ENCODE data around the gene ZNF316. TPM values are rescaled to one million over a fixed set of nuclear protein-coding genes. Genes with fewer than 3 reads are reported as not detected.
A peak's percentile ranks its signal among the peaks of the same experiment; 100 is the strongest.

The ZNF316 gene
- total RNA-seq, 5 donors from 2014 or later (not counting 1 experiment from before 2014, with no cell fraction given): 51.4 to 69.9 (median 63.4) TPM

DNA sequence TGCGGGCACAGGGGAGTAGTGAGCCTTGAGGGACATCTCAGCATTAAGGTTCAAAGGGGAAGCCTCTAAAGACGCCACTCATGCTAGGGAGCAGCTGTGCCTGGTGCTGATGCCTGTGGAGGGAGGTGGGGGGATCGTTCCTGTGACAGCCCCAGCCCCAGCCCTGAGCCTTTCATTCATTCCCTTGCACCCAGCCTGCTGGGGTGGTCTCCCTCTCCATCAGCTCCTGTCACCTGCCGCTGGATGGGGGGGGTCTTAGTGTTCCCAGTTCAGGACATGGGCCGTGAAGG lies 11.6 kb downstream of the ZNF316 start:
- Mint-ChIP-seq H3K27me3 (no peaks in the 10 kb centered on the region), H3K27ac (no peak overlapping the region), H3K9me3 (peaks cover 0 to 2% (median 0%) of the 10 kb centered on the region in 3 donors), H3K4me1 (no peaks in the 10 kb centered on the region), H3K36me3 (peaks cover 52% of the 10 kb centered on the region), H3K4me3 (no peak overlapping the region)
- Histone ChIP-seq H3K27me3 (replicated peaks in 1 of 2; ENCODE audit: control insufficient read depth in 2 of 2, extremely low read depth in 1 of 2, insufficient read depth in 2 of 2, low read length in 1 of 2) (no peaks in the 10 kb centered on the region), H3K4me1 (ENCODE audit: control insufficient read depth in 1 of 2, extremely low read depth in 1 of 2, insufficient read depth in 2 of 2, low read length in 2 of 2) (no peaks in the 10 kb centered on the region), H3K27ac (ENCODE audit: low read length) (no peak overlapping the region), H3K9me3 (no peaks in the 10 kb centered on the region), H3K4me3 (ENCODE audit: control insufficient read depth in 1 of 2, extremely low read depth in 1 of 2, low read length in 1 of 2) (no peak overlapping the region), H3K36me3 (ENCODE audit: control insufficient read depth in 2 of 2, extremely low read depth in 1 of 2, insufficient read depth in 1 of 2, low read length in 1 of 2) (peaks cover 67 to 69% of the 10 kb centered on the region in 2 donors)
- ChIA-PET CTCF (no interaction called here), POLR2A (no interaction called here)
- no peak for ATAC-seq (replicated peaks in 1 of 4)
- 100% methylated on average over 2 of the region's 5 CpGs for WGBS (ENCODE audit: insufficient coverage)
- DNase-seq: no peak

DNA sequence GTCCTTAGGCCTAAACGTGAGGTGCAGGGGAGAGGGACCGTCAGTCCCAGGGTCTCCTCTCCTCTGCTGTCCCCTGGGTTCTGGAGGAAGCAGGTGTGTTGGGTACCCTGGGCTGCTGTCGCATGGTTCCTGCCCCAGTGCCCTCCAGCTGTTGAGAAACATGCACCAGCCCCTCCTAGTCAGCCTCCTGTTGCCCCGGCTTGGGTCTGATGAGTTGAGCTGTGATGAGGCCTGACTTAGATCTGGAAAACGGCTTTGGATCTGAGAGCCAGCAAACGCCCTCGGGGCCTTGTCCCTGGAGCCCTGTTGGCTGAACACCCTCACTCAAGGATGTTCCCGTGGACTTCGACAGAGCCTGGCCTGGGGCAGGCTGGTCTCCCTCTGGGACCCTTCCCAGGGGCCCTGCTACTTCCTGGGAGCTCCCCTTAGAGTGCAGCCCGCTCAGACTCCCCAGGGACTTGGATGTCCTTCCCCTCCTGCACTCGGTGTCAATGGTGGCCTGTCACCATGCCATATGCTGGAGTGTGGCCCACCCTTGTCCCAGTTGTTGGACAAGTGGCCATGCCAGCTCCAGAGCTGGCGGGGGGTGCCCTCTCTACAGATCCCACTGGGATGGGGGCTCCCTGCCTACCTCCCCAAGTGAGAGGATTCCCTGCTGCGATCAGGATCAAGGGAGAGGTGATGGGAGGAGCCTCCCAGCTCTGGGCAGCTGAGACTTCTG lies 12.3 kb downstream of the ZNF316 start:
- 96% methylated on average over 10 of the region's 13 CpGs for WGBS (ENCODE audit: insufficient coverage)
- DNase-seq (no peak), ATAC-seq (replicated peaks in 1 of 4) (no peak)
- Mint-ChIP-seq H3K27ac (no peak overlapping the region), H3K4me3 (no peak overlapping the region), H3K36me3 (peaks cover 46% of the 10 kb centered on the region), H3K9me3 (peaks cover 0 to 2% (median 0%) of the 10 kb centered on the region in 3 donors), H3K27me3 (no peaks in the 10 kb centered on the region), H3K4me1 (no peaks in the 10 kb centered on the region)
- H3K9me3 ChIP-seq: no peaks in the 10 kb centered on the region
- POLR2A ChIA-PET: no interaction called here
- H3K4me1 ChIP-seq (ENCODE audit: control insufficient read depth in 1 of 2, extremely low read depth in 1 of 2, insufficient read depth in 2 of 2, low read length in 2 of 2): no peaks in the 10 kb centered on the region
- no peak overlapping the region for H3K4me3 ChIP-seq (ENCODE audit: control insufficient read depth in 1 of 2, extremely low read depth in 1 of 2, low read length in 1 of 2)
- H3K27me3 ChIP-seq (replicated peaks in 1 of 2; ENCODE audit: control insufficient read depth in 2 of 2, extremely low read depth in 1 of 2, insufficient read depth in 2 of 2, low read length in 1 of 2): no peaks in the 10 kb centered on the region
- no peak overlapping the region for H3K27ac ChIP-seq (ENCODE audit: low read length)
- CTCF ChIA-PET: interaction anchor here (0.5 to 0.6 kb wide), 2 partner anchors 468 to 1645 kb away, joined by 3 read pairs; no protein-coding TSS in a partner anchor
- H3K36me3 ChIP-seq (ENCODE audit: control insufficient read depth in 2 of 2, extremely low read depth in 1 of 2, insufficient read depth in 1 of 2, low read length in 1 of 2): peaks cover 61 to 65% of the 10 kb centered on the region in 2 donors

DNA sequence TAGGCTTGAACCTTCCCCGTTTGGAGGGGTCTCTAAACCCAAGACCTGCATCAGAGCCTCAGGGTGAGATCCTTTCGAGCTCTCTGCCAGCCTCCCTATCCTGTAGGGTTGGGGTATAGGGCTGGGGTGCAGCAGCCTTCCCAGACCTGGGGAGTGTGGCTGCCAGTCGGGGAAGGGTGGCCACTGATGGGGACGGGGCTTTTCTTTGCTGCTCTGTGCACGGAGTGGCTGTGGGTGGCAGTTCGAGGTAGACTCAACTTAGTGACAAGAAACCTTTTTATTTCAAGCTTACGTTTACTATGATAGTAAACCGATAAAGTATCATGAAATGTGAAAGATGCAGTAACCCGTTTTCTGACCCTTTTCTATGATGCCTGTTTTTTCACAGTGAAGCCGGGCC lies 13.0 kb downstream of the ZNF316 start:
- Mint-ChIP-seq H3K27ac (no peak overlapping the region), H3K4me1 (no peaks in the 10 kb centered on the region), H3K36me3 (peaks cover 47% of the 10 kb centered on the region), H3K4me3 (no peak overlapping the region), H3K27me3 (no peaks in the 10 kb centered on the region), H3K9me3 (peaks cover 0 to 2% (median 0%) of the 10 kb centered on the region in 3 donors)
- H3K27ac ChIP-seq (ENCODE audit: low read length): no peak overlapping the region
- H3K4me1 ChIP-seq (ENCODE audit: control insufficient read depth in 1 of 2, extremely low read depth in 1 of 2, insufficient read depth in 2 of 2, low read length in 2 of 2): no peaks in the 10 kb centered on the region
- no peaks in the 10 kb centered on the region for H3K27me3 ChIP-seq (replicated peaks in 1 of 2; ENCODE audit: control insufficient read depth in 2 of 2, extremely low read depth in 1 of 2, insufficient read depth in 2 of 2, low read length in 1 of 2)
- peaks cover 59 to 65% of the 10 kb centered on the region in 2 donors for H3K36me3 ChIP-seq (ENCODE audit: control insufficient read depth in 2 of 2, extremely low read depth in 1 of 2, insufficient read depth in 1 of 2, low read length in 1 of 2)
- WGBS (ENCODE audit: insufficient coverage): 100% methylated on average over 4 of the region's 10 CpGs
- ChIA-PET CTCF (no interaction called here), POLR2A (no interaction called here)
- no peak for DNase-seq
- H3K9me3 ChIP-seq: no peaks in the 10 kb centered on the region
- H3K4me3 ChIP-seq (ENCODE audit: control insufficient read depth in 1 of 2, extremely low read depth in 1 of 2, low read length in 1 of 2): no peak overlapping the region
- no peak for ATAC-seq (replicated peaks in 1 of 4)

DNA sequence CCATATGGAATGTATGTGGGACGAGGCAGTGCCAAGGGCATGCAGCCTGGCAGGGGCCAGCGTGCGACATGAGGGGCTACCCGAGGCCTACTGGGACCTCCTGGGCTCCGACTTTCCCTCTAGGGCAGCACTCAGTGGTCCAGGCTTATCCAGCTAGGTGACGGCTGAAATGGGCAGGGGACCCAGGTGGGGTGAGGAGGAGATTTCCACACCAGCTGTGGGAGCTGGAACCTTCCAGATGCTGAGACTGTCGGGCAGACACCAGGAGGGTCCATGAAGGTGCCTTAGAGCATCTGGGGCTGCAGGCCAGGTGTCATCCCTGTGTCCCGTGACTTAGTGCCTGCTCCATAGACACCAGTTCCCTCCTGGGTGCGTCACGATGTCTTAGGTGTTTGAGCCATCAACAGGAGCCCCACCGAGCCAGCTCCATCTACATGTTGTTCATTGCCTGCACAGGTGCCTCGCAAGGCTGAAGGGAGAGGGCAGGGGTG lies 13.4 kb downstream of the ZNF316 start:
- no peaks in the 10 kb centered on the region for H3K27me3 ChIP-seq (replicated peaks in 1 of 2; ENCODE audit: control insufficient read depth in 2 of 2, extremely low read depth in 1 of 2, insufficient read depth in 2 of 2, low read length in 1 of 2)
- peaks cover 0 to 2% (median 0%) of the 10 kb centered on the region in 3 donors for H3K9me3 Mint-ChIP-seq
- CTCF ChIA-PET: no interaction called here
- H3K27ac ChIP-seq (ENCODE audit: low read length): no peak overlapping the region
- H3K9me3 ChIP-seq: no peaks in the 10 kb centered on the region
- peaks cover 62 to 69% of the 10 kb centered on the region in 2 donors for H3K36me3 ChIP-seq (ENCODE audit: control insufficient read depth in 2 of 2, extremely low read depth in 1 of 2, insufficient read depth in 1 of 2, low read length in 1 of 2)
- H3K27me3 Mint-ChIP-seq: no peaks in the 10 kb centered on the region
- H3K4me3 Mint-ChIP-seq: no peak overlapping the region
- peaks cover 52% of the 10 kb centered on the region for H3K36me3 Mint-ChIP-seq
- ATAC-seq (replicated peaks in 1 of 4) (no peak), DNase-seq (no peak)
- POLR2A ChIA-PET: no interaction called here
- over 99% methylated on average over 11 of the region's 12 CpGs for WGBS (ENCODE audit: insufficient coverage)
- H3K4me3 ChIP-seq (ENCODE audit: control insufficient read depth in 1 of 2, extremely low read depth in 1 of 2, low read length in 1 of 2): no peak overlapping the region
- no peak overlapping the region for H3K27ac Mint-ChIP-seq
- no peaks in the 10 kb centered on the region for H3K4me1 ChIP-seq (ENCODE audit: control insufficient read depth in 1 of 2, extremely low read depth in 1 of 2, insufficient read depth in 2 of 2, low read length in 2 of 2)
- no peaks in the 10 kb centered on the region for H3K4me1 Mint-ChIP-seq

DNA sequence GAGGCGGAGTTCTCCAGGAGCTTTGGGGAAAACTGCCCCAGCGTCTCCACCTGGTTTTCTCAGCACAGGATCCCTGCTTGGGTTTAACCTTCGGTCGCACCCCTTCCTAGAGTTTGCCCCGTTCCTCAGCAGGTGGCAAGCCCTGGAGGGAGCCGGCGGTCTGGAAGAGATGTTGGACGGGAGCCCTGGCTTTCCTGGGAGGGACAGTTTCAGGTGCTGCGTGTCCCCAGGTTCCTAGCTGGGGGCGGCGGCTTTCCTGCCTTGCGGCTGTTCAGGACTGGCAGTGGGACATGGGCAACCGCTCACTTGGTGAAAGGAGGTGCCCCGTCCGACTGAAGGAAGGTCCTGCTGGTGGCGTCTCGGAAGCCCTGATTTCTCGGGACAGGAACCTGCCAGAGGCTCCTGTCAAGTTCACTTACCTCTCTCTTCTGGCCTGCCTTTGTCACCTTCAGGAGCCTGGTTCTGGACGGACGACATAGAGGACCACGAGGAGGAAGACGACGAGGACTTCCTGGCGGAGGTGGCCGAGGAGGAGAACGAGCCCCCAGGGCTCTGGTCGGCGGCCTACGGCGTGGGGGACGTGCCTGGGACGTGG lies 14.8 kb downstream of the ZNF316 start:
- ChIA-PET POLR2A (no interaction called here), CTCF (no interaction called here)
- peak in 1 of 35 experiments; percentile 11 for DNase-seq
- Histone ChIP-seq H3K9me3 (no peaks in the 10 kb centered on the region), H3K27ac (ENCODE audit: low read length) (no peak overlapping the region), H3K4me3 (ENCODE audit: control insufficient read depth in 1 of 2, extremely low read depth in 1 of 2, low read length in 1 of 2) (peak overlapping the region in 1 of 2 donors; percentile 3), H3K27me3 (replicated peaks in 1 of 2; ENCODE audit: control insufficient read depth in 2 of 2, extremely low read depth in 1 of 2, insufficient read depth in 2 of 2, low read length in 1 of 2) (no peaks in the 10 kb centered on the region), H3K4me1 (ENCODE audit: control insufficient read depth in 1 of 2, extremely low read depth in 1 of 2, insufficient read depth in 2 of 2, low read length in 2 of 2) (no peaks in the 10 kb centered on the region), H3K36me3 (ENCODE audit: control insufficient read depth in 2 of 2, extremely low read depth in 1 of 2, insufficient read depth in 1 of 2, low read length in 1 of 2) (peaks cover 55 to 59% of the 10 kb centered on the region in 2 donors)
- WGBS (ENCODE audit: insufficient coverage): 97% methylated on average over 32 of the region's 32 CpGs
- Mint-ChIP-seq H3K36me3 (peaks cover 41% of the 10 kb centered on the region), H3K27ac (no peak overlapping the region), H3K4me1 (no peaks in the 10 kb centered on the region), H3K9me3 (peaks cover 0 to 2% (median 0%) of the 10 kb centered on the region in 3 donors), H3K4me3 (no peak overlapping the region), H3K27me3 (no peaks in the 10 kb centered on the region)
- no peak for ATAC-seq (replicated peaks in 1 of 4)

DNA sequence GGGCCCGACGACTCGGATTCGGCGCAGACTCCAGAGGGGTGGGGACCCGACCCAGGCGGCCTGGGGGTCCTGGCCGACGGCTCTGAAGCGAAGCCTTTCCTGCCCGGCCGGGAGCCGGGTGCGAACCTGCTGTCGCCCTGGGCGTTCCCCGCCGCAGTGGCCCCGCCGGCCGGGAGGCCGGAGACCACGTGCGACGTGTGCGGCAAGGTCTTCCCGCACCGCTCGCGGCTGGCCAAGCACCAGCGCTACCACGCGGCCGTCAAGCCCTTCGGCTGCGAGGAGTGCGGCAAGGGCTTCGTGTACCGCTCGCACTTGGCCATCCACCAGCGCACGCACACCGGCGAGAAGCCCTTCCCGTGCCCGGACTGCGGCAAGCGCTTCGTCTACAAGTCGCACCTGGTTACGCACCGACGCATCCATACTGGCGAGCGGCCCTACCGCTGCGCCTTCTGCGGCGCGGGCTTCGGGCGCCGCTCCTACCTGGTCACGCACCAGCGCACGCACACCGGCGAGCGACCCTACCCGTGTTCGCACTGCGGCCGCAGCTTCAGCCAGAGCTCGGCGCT lies 15.4 kb downstream of the ZNF316 start:
- Histone ChIP-seq H3K27me3 (replicated peaks in 1 of 2; ENCODE audit: control insufficient read depth in 2 of 2, extremely low read depth in 1 of 2, insufficient read depth in 2 of 2, low read length in 1 of 2) (no peaks in the 10 kb centered on the region), H3K4me1 (ENCODE audit: control insufficient read depth in 1 of 2, extremely low read depth in 1 of 2, insufficient read depth in 2 of 2, low read length in 2 of 2) (no peaks in the 10 kb centered on the region), H3K27ac (ENCODE audit: low read length) (no peak overlapping the region), H3K4me3 (ENCODE audit: control insufficient read depth in 1 of 2, extremely low read depth in 1 of 2, low read length in 1 of 2) (no peak overlapping the region), H3K9me3 (no peaks in the 10 kb centered on the region), H3K36me3 (ENCODE audit: control insufficient read depth in 2 of 2, extremely low read depth in 1 of 2, insufficient read depth in 1 of 2, low read length in 1 of 2) (peaks cover 50 to 59% of the 10 kb centered on the region in 2 donors)
- peaks cover 0 to 2% (median 0%) of the 10 kb centered on the region in 3 donors for H3K9me3 Mint-ChIP-seq
- no peak overlapping the region for H3K4me3 Mint-ChIP-seq
- DNase-seq: peak in 1 of 35 experiments; percentile 5
- 99% methylated on average over 69 of the region's 75 CpGs for WGBS (ENCODE audit: insufficient coverage)
- H3K4me1 Mint-ChIP-seq: no peaks in the 10 kb centered on the region
- H3K27ac Mint-ChIP-seq: no peak overlapping the region
- no peaks in the 10 kb centered on the region for H3K27me3 Mint-ChIP-seq
- CTCF ChIA-PET: no interaction called here
- POLR2A ChIA-PET: no interaction called here
- no peak for ATAC-seq (replicated peaks in 1 of 4)
- H3K36me3 Mint-ChIP-seq: peaks cover 35% of the 10 kb centered on the region

All from T-cell (primary cell).